ENCODE measurements around the gene OR6K2. TPM values are rescaled to one million over a fixed set of nuclear protein-coding genes. Genes with fewer than 3 reads are reported as not detected.
"Not testable (repeated sequence)": the region's sequence is repeated elsewhere in the genome, so short reads cannot be mapped to it uniquely, and the experiment has no call there.

Gene OR6K2
- polyA plus RNA-seq, 1 donor from 2014 or later: not detected

DNA sequence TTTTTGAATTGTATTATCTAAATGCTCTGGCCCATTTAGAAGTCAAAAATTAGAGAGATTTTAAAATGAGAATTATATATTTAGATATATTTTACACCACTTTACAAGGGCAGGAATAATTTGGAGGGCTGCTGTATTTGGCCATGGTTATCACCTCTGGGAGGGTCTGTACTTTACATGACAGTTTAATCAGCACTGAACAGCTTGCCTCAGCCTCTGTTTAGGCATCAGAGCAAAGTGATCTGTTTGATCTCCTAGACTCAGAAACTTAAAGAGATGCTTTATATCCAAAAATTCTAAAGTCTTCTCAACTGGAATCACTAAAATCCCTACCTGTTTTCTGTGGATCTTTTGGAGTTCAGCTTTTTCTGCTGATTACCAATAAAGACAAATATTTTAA is 8.5 kb downstream of the OR6K2 start:
- H3K9me3 Mint-ChIP-seq: peaks cover 0 to 4% (median 0%) of the 10 kb centered on the region in 3 donors
- H3K36me3 Mint-ChIP-seq: no peaks in the 10 kb centered on the region
- H3K4me1 Mint-ChIP-seq: peaks cover 0 to 2% (median 0%) of the 10 kb centered on the region in 3 donors
- H3K4me3 Mint-ChIP-seq: no peak overlapping the region
- H3K27me3 Mint-ChIP-seq: peaks cover 9% of the 10 kb centered on the region
- no peak overlapping the region for H3K27ac Mint-ChIP-seq

DNA sequence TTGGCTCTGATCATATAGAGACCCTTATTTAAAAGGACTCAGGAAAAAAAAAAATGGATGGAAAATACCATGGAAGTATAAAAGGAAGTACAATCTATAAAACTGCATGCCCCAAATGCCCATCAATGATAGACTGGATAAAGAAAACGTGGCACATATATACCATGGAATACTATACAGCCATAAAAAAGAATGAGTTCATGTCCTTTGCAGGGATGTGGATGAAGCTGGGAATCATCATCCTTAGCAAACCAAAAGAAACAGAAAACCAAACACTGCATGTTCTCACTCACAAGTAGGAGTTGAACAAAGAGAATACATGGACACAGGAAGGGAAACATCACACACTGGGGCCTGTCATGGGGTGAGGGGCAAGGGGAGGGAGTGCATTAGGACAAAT is 9.3 kb downstream of the OR6K2 start:
- H3K36me3 Mint-ChIP-seq, H3K4me1 Mint-ChIP-seq, H3K27ac Mint-ChIP-seq, H3K4me3 Mint-ChIP-seq, H3K9me3 Mint-ChIP-seq: not testable (repeated sequence)
- peaks cover 10% of the 10 kb centered on the region for H3K27me3 Mint-ChIP-seq

DNA sequence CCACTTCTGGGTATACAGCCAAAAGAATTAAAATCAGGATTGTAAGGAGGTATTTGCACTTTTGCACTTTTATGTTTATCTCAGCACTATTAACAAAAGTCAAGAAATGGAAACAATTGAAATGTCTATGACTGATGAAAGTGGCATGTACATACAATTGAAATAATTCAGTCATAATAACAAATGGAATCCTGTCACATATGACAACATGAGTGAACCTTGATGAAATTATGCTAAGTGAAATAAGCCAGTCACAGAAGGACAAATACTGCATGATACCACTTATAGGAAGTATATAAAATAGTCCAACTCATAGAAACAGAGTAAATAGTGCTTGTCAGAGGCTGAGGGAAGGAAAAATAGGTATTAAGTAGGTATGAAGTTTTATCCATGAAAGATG is 10.6 kb downstream of the OR6K2 start:
- H3K4me3 Mint-ChIP-seq: no peak overlapping the region
- H3K9me3 Mint-ChIP-seq: peaks cover 0 to 4% (median 0%) of the 10 kb centered on the region in 3 donors
- H3K27ac Mint-ChIP-seq: no peak overlapping the region
- peaks cover 11% of the 10 kb centered on the region for H3K27me3 Mint-ChIP-seq
- no peaks in the 10 kb centered on the region for H3K36me3 Mint-ChIP-seq
- H3K4me1 Mint-ChIP-seq: peaks cover 0 to 2% (median 0%) of the 10 kb centered on the region in 3 donors

DNA sequence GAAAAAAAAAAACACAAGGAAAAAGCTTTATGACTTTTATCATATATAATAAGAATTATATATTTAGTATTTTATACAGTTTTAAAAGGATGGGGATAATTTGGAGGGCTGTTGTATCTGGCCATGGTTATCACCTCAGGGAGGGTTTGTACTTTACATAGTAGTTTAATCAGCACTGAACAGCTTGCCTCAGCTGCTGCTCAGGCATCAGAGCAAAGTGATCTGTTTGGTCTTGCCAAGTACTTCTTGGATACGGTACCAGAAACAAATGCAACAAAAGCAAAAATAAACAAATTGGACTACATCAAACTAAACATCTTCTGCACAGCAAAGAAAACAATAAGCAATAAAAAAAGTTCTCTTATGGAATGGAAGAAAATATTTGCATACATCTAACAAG is 11.3 kb downstream of the OR6K2 start:
- Mint-ChIP-seq H3K27me3 (peaks cover 15% of the 10 kb centered on the region), H3K4me1 (peaks cover 0 to 2% (median 0%) of the 10 kb centered on the region in 3 donors), H3K4me3 (no peak overlapping the region), H3K36me3 (no peaks in the 10 kb centered on the region), H3K9me3 (peaks cover 0 to 4% (median 0%) of the 10 kb centered on the region in 3 donors), H3K27ac (peak overlapping the region in 1 of 3 donors; percentile 17)

DNA sequence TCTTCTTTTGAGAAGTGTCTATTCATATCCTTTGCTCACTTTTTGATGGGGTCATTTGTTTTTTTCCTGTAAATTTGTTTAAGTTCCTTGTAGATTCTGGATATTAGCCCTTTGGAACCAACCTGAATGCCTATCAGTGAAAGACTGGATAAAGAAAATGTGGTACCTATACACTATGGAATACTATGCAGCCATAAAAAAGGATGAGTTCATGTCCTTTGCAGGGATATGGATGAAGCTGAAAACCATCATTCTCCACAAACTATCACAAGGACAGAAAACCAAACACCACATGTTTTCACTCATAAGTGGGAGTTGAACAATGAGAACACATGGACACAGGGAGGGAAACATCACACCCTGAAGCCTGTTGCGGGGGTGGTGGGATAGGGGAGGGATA is 12.1 kb downstream of the OR6K2 start:
- not testable (repeated sequence) for H3K4me3 Mint-ChIP-seq, H3K4me1 Mint-ChIP-seq, H3K27ac Mint-ChIP-seq, H3K9me3 Mint-ChIP-seq, H3K36me3 Mint-ChIP-seq
- peaks cover 17% of the 10 kb centered on the region for H3K27me3 Mint-ChIP-seq

DNA sequence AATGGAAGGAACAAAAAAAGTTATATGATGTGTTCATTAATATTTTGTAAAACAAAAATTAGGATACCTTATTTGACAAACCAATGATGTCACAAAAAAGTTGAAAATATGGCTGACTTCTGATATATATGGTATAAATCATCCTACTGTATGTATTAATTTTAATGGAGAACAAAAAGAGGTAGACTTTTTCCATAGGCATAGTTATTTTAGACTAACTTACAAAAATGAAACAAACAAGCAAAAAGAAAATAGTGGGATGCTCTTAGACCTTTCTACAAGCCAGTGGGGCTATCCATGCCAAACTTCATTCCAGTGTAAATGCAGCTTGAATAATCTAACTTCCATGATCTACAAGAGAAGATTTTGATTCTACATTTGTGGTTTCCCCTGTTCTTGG is 13.4 kb downstream of the OR6K2 start:
- no peak overlapping the region for H3K4me3 Mint-ChIP-seq
- H3K9me3 Mint-ChIP-seq: peaks cover 0 to 4% (median 0%) of the 10 kb centered on the region in 3 donors
- H3K27me3 Mint-ChIP-seq: peaks cover 19% of the 10 kb centered on the region
- no peak overlapping the region for H3K27ac Mint-ChIP-seq
- no peaks in the 10 kb centered on the region for H3K36me3 Mint-ChIP-seq
- peaks cover 0 to 2% (median 0%) of the 10 kb centered on the region in 3 donors for H3K4me1 Mint-ChIP-seq

DNA sequence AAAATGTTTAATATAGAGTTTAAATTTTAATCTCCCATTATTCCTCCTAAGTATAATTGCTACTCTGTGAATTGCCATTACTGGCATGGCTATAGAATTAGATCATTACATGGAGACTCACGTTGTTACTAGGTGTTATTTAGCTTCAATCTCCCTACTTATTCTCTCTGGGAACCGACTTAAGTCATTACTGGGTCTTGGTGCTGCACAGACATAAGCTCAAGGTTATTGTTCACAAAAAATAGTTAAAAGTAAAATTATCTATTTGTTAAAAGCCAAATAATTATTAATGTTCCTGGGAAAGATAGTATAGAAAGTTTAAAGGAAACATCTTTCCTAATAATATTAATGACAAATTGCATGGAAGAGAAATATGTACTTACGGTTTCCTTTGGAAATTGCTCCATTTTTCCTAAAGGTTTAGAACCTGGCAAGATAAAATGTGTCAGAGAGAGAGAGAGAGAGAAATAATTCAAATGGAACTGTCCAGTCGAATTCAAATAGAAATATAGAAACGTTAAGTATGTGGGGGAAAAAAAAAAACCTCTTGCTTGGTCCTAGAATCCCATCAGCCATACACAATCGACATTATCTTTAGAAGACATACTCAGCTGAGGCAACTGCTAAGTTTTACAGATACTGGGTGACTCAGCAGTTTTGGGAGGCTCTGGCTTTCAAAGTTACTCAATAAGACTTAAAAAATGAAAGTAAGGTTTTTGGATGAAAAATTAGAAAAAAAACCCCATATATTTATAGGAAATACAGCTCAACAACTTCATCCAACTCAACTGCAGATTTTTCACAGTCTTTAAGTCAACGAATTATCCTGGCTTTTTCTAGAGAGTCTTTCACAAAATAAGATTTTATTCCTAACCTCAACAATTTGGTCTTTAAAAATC is 14.1 kb downstream of the OR6K2 start, which contains the start of gene SPTA1:
SPTA1 (minus strand) TSS at position 605 of the 899 bp plus-strand sequence; CDS start at position 407, 198 bp downstream.
- Mint-ChIP-seq H3K27ac (no peak within 1 kb of the TSS), H3K9me3 (peaks cover 0 to 4% (median 0%) of the 10 kb centered on the region in 3 donors), H3K27me3 (peaks cover 19% of the 10 kb centered on the region), H3K4me1 (peaks cover 0 to 2% (median 0%) of the 10 kb centered on the region in 3 donors), H3K4me3 (no peak within 1 kb of the TSS), H3K36me3 (no peaks in the 10 kb centered on the region)

DNA sequence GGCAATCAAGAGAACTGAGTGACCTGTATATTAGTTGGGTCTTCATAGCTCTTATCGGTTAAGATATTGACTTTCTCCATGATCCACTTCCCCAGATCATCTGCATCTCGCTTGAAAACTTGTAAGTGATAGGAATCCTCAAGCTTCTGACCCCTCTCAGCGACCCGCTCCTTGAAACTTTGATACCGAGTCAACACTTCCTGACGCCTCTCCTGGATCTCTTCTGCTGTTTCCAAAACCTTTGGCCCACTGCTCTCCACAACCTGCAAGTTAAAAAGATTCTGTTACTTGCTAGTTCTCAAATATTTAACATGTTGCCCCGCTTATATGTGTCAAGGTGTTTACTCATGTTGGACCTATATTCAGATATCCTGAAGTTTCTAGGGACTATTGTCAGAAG is 15.4 kb downstream of the OR6K2 start:
- no peak overlapping the region for H3K27ac Mint-ChIP-seq
- H3K4me3 Mint-ChIP-seq: no peak overlapping the region
- H3K4me1 Mint-ChIP-seq: peaks cover 0 to 2% (median 0%) of the 10 kb centered on the region in 3 donors
- H3K36me3 Mint-ChIP-seq: no peaks in the 10 kb centered on the region
- peaks cover 19% of the 10 kb centered on the region for H3K27me3 Mint-ChIP-seq
- no peaks in the 10 kb centered on the region for H3K9me3 Mint-ChIP-seq

DNA sequence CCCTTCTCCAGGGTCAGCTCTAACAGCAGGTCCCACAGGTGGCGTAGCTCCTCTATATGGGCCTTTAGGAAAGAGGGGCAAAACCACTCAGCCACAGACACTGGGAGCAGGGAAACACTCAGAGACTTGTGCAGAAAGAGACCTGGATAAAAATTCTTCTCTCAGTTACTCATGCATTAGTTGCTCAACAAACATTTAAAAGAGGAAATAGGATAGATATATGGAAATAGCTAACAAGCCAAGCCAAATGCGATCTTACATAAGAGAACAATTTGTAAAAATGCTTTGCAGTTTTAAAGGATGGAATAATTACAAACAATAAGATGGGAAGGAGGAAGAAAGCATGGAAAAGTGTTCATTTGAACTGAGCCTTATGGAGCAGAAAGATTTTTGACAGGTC is 18.8 kb downstream of the OR6K2 start:
- Mint-ChIP-seq H3K4me1 (peaks cover 0 to 1% (median 0%) of the 10 kb centered on the region in 3 donors), H3K27me3 (peaks cover 9% of the 10 kb centered on the region), H3K9me3 (no peaks in the 10 kb centered on the region), H3K27ac (no peak overlapping the region), H3K4me3 (no peak overlapping the region), H3K36me3 (no peaks in the 10 kb centered on the region)

DNA sequence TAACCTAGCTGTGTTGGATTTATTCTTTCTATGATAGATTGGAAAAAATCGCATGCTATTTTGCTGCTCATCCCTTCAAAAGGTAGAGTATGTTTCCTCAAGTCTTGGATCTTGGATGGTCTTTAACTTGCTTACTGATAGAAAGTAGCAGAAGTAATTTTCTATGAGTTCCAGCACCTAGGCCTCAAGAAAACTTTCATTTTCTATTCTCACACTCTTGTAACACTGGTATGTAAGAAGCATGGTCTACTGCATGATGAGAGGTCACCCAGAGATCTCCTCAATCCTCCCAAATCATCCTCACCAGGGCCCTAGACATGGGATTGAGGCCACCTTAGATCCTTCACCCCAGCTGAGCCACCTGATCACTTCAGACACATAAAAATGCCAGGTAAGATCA is 21.2 kb downstream of the OR6K2 start:
- H3K4me3 Mint-ChIP-seq: no peak overlapping the region
- H3K27ac Mint-ChIP-seq: no peak overlapping the region
- H3K9me3 Mint-ChIP-seq: no peaks in the 10 kb centered on the region
- H3K36me3 Mint-ChIP-seq: no peaks in the 10 kb centered on the region
- H3K27me3 Mint-ChIP-seq: peaks cover 8% of the 10 kb centered on the region
- peaks cover 0 to 1% (median 0%) of the 10 kb centered on the region in 3 donors for H3K4me1 Mint-ChIP-seq

DNA sequence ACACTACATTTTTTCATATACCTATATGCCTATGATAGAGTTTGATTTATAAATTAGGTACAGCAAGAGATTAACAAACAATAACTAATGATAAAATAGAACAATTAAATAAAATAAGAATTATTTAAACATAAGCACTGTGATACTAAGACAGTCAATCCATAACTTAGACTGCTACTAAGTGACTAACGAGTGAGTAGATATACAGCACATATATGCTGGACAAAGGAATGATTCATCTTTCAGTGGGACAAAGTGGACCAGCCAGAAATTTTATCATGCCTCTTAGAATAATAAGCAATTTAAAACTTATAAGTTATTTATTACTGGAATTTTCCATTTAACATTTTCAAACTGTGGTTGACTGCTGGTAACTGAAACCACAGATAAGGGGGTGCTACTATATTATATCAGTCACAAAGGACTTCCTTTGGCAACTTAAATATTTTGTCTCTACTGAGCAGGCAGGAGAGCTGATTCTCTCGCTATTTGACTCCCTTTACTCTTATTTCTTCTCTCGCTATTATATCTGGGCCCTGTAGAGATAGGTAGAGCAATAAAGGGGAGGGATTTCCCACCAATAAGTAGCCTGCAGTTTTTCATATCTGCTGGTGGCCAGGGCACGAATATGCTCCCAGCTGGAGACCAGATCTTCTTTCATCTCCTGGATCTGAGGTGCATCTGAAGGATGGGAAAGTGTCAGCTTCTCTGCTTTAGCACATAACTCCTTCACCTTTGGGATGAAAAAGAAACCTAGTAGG is 24.7 kb downstream of the OR6K2 start:
- H3K27me3 Mint-ChIP-seq: peaks cover 4% of the 10 kb centered on the region
- peaks cover 0 to 1% (median 0%) of the 10 kb centered on the region in 3 donors for H3K4me1 Mint-ChIP-seq
- H3K36me3 Mint-ChIP-seq: no peaks in the 10 kb centered on the region
- H3K27ac Mint-ChIP-seq: no peak overlapping the region
- no peaks in the 10 kb centered on the region for H3K9me3 Mint-ChIP-seq
- no peak overlapping the region for H3K4me3 Mint-ChIP-seq

DNA sequence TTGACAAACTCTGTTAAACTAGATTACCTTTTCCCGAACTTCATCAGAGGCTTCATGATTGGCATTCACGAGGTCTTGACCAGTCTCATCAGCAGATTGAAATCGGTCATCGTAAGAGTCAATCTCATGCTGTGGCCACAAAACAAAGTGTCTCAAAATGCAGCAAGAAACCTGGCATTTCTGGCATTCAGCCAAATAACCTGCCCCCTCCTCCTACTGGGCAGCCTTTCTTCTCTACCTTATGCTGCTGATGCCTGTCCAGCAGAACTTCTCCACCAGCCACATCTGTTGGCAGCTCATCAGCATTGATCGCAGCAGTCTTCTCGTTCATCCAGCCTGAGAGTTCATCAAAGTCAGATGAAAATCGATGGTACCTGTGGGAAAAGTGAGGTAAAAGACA is 26.1 kb downstream of the OR6K2 start:
- H3K4me3 Mint-ChIP-seq: no peak overlapping the region
- H3K9me3 Mint-ChIP-seq: no peaks in the 10 kb centered on the region
- H3K4me1 Mint-ChIP-seq: peaks cover 0 to 1% (median 0%) of the 10 kb centered on the region in 3 donors
- no peak overlapping the region for H3K27ac Mint-ChIP-seq
- H3K36me3 Mint-ChIP-seq: no peaks in the 10 kb centered on the region
- H3K27me3 Mint-ChIP-seq: peaks cover 6% of the 10 kb centered on the region

DNA sequence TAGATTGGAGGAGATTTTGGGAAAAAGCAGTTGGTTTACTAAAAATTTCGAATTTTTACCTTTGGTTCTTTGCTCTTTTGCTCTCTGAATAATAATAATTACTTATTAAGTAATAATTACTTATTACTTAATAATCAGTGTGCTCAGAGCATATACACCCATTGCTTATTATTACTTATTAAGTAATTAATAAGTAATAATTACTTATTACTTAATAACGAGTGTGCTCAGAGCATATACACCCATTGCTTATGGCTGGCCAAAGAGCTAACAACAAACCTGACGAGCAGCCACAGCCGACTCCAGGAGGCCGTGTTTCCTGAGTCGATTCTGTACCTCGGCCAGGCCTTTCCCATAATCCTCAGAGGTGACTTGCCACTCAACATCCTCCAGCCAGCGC is 34.4 kb downstream of the OR6K2 start:
- H3K27me3 Mint-ChIP-seq: peaks cover 9% of the 10 kb centered on the region
- H3K27ac Mint-ChIP-seq: no peak overlapping the region
- no peaks in the 10 kb centered on the region for H3K4me1 Mint-ChIP-seq
- H3K9me3 Mint-ChIP-seq: no peaks in the 10 kb centered on the region
- H3K4me3 Mint-ChIP-seq: no peak overlapping the region
- no peaks in the 10 kb centered on the region for H3K36me3 Mint-ChIP-seq

DNA sequence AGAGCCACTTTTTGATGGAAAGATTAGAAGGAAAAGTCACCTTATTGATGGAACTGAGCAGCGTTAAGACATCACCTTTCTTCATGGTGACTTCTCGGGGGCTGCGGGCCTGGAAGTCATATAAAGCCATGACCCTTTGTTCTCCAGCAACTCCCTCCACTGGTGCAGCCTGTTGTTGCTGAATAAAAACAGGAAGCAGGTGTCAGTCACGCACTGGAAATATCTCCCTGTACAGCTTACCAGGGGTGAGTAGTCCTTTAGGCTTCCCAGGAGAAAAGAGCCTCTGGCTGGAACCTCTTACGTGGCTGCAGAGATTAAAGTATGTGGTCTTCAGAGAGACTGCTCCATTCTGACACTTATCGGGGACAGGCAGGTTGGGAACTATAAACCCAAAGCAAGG is 45.9 kb downstream of the OR6K2 start:
- H3K36me3 Mint-ChIP-seq: no peaks in the 10 kb centered on the region
- H3K4me1 Mint-ChIP-seq: peaks cover 10 to 24% (median 15%) of the 10 kb centered on the region in 3 donors
- H3K9me3 Mint-ChIP-seq: peaks cover 0 to 8% (median 0%) of the 10 kb centered on the region in 3 donors
- no peak overlapping the region for H3K27ac Mint-ChIP-seq
- H3K27me3 Mint-ChIP-seq: peaks cover 2% of the 10 kb centered on the region
- no peak overlapping the region for H3K4me3 Mint-ChIP-seq

DNA sequence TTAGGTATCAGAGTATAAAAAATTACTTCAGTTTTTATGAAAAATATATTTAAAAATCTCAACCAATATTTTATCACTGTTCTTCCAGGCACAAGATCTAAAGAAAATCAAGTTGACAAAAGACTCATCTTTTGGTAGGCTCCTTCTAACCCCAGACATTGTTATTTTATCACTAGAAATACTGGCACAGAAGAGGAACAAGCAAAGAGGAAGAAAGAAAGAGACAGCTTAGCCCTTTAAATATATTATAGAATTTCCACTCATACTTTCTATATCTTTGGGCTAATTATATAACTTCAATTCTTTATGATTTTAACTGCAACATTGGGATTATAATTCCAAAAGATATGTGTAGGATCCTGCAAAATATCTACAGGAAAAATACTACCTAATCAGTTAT is 46.4 kb downstream of the OR6K2 start:
- peaks cover 11 to 24% (median 15%) of the 10 kb centered on the region in 3 donors for H3K4me1 Mint-ChIP-seq
- H3K27ac Mint-ChIP-seq: no peak overlapping the region
- peaks cover 2% of the 10 kb centered on the region for H3K27me3 Mint-ChIP-seq
- peaks cover 0 to 8% (median 0%) of the 10 kb centered on the region in 3 donors for H3K9me3 Mint-ChIP-seq
- H3K4me3 Mint-ChIP-seq: no peak overlapping the region
- H3K36me3 Mint-ChIP-seq: no peaks in the 10 kb centered on the region

Measured in IgD-negative memory B cell (primary cell).